HG03457 (cell line): ENCODE data around the gene FAR1.
"Not testable (repeated sequence)": the region's sequence is repeated elsewhere in the genome, so short reads cannot be mapped to it uniquely, and the experiment has no call there.

Source experiments
- ATAC-seq: cut with Tn5 transposase; IDR thresholded peaks from one replicate; pipeline ENCODE4 v1.9.1; 2021; ENCODE audit warnings: moderate number of reproducible peaks; ENCODE audit not compliant: unreplicated experiment

The FAR1 gene

DNA sequence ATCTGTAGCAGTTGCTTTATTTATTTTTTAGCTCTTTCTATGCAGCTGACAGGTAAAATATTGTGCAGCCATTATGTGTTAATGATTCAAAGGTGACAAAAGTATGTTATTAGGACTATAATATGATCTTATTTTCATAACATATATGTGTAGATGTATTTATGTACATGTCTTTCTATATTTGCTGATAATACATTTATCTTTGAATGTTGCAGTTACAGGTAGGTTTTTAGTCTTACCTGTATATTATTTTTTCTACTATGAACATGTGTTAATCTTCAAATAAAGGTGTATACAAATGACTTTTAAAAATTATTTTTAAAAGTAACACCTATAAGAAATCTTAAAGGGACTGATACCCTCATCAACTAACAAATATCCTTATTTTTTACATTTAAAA lies 33.6 kb downstream of the FAR1 start:
- no peak for ATAC-seq

- no peak for ATAC-seq
These were observed 37.2 kb downstream of the FAR1 start for GRCh38 chr11:13705710-13706109.

GRCh38 chr11:13713982-13714381 lies 45.5 kb downstream of the FAR1 start:
- ATAC-seq: no peak

DNA sequence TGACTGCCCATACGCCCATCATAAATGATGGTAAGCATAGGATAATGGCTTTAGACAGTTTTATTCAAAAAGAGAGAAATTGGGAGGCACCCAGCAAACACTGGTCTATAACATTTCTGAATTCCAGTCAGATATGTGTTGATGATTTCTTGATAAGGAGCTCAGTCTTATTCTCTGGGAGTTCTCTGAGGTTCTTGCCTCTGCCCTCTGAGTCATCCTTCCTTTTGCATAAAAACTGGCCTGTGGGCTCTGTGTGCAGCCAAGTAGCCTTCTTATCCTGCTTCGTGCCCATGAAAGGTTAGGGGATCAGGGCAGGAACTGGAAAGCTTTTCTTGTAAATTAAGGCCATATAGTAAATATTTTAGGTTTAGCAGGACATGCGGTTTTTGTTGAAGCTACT lies 48.9 kb downstream of the FAR1 start:
- ATAC-seq: no peak

DNA sequence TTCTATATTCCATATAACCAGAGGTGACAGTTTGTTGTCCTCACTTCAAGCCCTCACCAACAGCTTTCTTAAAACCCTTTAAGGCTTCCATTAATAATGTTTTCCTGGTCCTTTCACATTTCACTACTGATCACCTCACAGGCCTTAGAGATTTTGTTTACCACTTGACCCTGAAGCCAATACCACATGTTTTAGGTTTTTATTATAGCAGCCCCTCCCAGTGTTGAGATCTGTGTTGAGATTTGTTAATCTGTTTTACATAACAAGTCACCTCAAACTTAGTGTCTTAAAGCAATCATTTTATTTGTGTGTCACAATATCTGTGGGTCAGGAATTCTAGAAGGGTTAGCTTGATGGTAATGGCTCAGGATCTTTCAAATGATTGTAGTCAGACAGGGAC lies 49.9 kb downstream of the FAR1 start:
- ATAC-seq: no peak

DNA sequence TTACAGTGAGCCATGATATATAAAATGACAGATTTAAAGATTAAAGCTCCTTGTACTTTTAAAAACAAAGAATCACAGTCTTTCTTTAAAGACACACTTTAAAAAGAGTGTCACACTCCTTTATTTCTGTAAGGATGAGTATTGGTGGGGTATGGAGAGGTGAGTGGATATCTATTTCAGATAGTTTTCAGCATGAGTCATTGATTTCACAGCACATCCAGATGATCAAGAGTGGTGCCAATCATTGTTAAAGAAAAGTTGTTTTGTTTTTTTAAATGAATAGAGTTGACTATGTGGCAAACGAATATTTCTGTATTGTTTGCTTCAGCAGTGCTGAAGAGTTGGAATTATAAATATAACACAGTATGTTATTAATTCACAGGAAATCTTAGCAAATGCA lies 52.5 kb downstream of the FAR1 start:
- ATAC-seq: no peak

GRCh38 chr11:13721760-13722159 lies 53.3 kb downstream of the FAR1 start:
- ATAC-seq: no peak

DNA sequence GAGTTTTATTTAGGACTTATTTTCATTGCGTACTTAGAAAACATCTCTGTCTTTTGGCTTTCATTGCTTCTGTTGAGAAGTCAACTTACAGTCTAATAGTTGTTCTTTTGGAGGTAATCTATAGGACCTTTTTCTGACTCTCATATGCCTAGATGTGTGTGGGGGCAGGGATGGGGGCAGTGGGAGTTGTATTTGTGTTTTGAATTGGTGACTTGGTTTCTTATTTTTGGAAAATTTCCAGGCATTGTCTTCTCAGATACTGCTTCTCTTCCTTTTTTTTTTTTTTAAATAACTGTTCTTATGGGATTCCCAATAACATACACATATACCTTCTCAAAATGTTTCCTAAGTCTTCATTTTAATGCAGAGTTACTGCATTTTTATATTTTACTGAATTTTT lies 58.0 kb downstream of the FAR1 start:
- no peak for ATAC-seq

GRCh38 chr11:13728076-13728475 lies 59.6 kb downstream of the FAR1 start:
- no peak for ATAC-seq

DNA sequence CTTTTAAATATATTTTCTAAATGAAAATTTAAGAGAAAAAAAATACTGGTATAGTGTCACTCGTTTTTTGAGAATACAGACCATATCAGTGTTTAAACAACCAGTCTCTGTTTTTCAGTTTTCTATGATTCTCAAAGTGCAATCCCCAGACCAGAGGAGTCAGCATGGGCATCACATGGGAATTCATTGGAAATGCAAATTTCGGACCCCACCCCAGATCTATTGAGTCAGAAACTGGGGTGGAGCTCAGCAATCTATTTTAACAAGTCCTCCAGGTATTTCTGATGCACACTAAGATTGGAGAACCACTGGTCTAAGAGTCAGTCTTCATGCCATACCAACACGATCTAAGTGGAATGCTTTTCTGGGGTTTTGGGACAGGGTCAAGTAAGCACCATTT lies 66.1 kb downstream of the FAR1 start:
- ATAC-seq: no peak

DNA sequence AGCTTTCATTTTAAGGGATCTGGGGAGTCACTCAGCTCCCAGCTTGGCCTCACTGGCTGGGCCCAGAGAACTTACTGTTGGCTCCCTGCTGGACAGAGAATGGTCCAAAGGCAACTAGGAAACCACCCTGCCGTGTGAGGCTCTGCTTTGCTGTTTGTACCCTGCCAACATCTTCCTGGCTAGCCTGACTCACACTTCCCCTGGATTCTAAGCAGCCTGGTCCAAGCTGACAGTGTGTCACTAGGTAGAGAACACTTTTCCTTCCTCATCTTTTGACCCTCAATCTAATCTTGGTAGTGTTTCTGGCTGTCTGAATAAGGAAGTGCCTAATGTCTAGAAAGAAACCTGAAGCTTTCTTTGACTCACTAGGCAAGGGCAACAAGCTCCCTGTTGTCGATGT lies 76.7 kb downstream of the FAR1 start:
- ATAC-seq: no peak

DNA sequence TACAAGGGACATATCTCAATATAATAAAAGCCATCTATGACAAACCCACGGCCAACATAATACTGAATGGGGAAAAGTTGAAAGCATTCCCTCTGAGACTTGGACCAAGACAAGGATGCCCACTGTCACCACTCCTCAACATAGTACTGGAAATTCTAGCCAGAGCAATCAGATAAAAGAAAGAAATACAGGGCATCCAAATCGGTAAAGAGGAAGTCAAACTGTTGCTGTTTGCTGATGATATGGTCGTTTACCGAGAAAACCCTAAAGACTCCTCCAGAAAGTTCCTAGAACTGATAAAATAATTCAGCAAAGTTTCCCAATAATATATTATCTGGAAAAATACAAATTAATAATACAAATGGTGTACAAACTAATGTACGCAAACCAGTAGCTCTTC lies 84.8 kb downstream of the FAR1 start:
- not testable (repeated sequence) for ATAC-seq

GRCh38 chr11:13759050-13759449 lies 90.6 kb downstream of the FAR1 start:
- no peak for ATAC-seq

DNA sequence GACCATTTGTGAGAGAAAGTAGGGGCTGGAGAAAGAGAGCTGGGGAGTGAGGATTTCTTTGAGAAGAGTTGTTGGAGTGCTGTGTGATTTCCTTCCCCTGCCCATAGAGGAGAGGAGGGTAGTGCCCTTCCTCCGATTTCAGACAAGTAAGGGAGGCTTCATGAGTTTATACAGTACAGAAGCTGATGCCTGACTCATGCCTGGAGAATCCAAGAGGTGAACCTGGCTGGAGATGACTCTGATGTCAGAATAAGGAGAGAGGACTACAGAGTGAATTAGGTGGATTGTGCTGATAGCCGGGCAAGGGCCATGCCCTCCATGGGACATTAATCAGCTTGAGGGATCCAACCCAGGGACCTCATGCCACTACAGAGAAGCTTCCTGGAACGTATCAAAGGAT lies 91.6 kb downstream of the FAR1 start:
- no peak for ATAC-seq

- ATAC-seq: no peak
These were observed 92.8 kb downstream of the FAR1 start for GRCh38 chr11:13761250-13761649.

DNA sequence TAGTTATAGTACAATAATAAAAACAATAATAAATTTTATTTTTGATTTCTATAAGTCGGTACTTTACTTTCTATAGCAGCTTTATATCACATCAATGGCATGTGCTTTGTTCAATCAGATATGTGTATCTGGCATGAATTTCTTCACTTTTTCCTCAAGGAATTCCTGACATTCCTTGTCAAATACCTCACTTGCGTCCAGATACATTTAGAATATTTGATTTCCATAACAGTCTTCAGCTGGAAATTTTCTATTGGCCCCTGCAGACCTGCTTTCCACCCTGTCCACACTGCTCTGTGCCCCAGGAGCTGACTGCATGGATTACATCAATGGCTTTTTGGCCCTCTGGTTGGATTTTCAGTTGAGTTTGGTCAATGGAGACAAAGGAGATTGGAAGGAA lies 93.2 kb downstream of the FAR1 start:
- no peak for ATAC-seq

DNA sequence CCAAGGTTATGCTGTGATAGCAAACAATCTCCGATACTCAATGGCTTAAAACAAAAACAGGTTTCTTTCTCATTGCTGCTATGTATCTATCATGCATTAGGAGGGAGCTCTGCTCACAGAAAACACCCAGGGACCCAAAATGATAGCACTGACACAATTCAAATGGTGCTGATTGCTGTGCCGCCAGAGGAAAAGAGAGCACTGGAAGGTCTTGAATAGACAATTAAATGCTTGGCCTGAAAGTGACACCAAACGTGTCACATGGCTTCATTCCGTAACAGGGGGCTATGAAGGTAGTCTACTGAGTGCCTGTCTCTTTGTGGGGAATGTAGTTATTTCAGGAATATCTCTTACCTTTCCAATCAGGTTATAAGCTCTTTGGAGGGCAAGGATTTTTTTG lies 94.2 kb downstream of the FAR1 start:
- ATAC-seq: no peak

- ATAC-seq: no peak
These were observed 94.9 kb downstream of the FAR1 start for GRCh38 chr11:13763341-13763740.

- no peak for ATAC-seq
These were observed 97.4 kb downstream of the FAR1 start for GRCh38 chr11:13765886-13766285.

GRCh38 chr11:13767471-13767870 lies 99.0 kb downstream of the FAR1 start:
- no peak for ATAC-seq

DNA sequence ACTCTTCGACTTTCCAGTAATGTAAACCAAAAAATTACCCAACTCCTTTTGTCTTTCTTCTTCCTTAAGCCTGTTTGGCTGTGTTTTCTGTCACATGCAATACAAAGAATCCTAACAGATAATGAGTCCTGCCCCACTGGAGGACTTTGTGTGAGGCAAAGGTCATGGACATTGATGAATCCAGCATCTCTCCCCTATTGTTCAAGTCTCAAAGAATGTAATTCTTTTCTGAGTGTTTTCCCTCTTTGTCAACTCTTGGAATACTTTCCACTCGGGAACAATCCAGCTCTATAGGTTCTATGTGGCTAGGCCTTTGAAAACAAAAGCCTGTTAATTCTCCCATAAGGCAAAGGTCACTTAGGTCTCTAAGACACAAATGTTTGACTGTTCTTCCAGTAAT lies 100.7 kb downstream of the FAR1 start:
- no peak for ATAC-seq

DNA sequence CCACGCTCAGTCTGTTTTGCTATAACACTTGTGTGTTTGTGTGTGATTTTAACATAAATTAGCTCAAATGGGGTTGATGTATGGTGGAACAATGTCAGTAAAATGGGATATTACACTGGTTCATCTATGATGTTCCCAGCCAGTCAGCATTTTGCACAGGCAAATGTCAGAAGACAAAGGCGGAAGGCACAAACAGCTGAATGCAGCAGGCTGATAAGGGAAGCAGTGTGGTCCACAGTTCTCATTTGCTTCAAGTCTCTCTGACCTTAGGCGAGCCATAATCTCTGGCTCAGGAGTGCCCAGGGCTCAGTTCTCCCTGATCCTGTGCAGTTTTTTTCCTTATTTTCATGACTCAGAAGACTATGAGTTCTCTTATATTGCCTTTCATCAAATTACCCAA lies 102.7 kb downstream of the FAR1 start:
- ATAC-seq: no peak

GRCh38 chr11:13772223-13773046 lies 104.0 kb downstream of the FAR1 start:
- no peak for ATAC-seq
